ENCODE measurements around the gene MMP25.

DNA sequence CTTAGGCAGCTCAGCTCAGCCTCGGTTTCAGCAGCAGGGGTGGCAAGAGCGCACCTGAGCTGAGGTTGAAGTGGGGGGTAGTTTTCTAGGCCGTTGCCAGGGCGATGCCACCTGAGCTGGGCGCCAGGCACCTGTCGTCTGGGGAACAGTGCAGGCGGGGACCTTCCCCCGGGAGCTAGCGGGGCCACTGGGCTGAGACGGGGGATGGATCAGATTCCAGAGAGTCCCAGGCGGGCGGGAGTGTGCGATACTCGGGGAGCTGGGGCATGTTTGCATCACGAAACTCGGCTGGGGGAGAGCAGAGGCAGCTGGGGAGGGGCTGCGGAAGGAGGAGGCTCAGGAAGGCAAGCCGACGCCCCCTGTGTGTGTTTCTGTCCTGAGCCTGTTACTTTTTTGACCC is 34.1 kb upstream of the MMP25 start:
- TF ChIP-seq CTCF (IDR thresholded peaks at IDR 0.05; ENCODE audit: insufficient read depth, low read length, poor library complexity, severe bottlenecking) (no peak), EZH2phosphoT487 (conservative IDR thresholded peaks at IDR 0.05; ENCODE audit: low read length) (no peak)
